Adrenal gland (tissue), 5 donors: ENCODE measurements around the gene FBLN5.

Source experiments
- POLR2A ChIP-seq, 2 donors: fragments of 450-650 bp; IDR thresholded peaks; one replicate each; pipeline ENCODE4 v1.6.1; 2017; ENCODE audit warnings: antibody characterized with exemption in 2 of 2, mild to moderate bottlenecking in 2 of 2, moderate library complexity in 1 of 2
- TF ChIP-seq, protein P1 (sequence below), 6 experiments: fragments of 450-650 bp in 4 of 6; fragments of 200-600 bp in 2 of 6; sonication (generic) in 1 of 6; IDR thresholded peaks; 1 replicate in 5 of 6; 2 replicates in 1 of 6; pipeline versions ENCODE4 v1.5.1 to v1.8.0; 2016 to 2021; ENCODE audit warnings: antibody characterized with exemption in 6 of 6, mild to moderate bottlenecking in 2 of 6, moderate library complexity in 1 of 6
- donor health status: DM: no; HTN: no; CAD: no.

DNA sequence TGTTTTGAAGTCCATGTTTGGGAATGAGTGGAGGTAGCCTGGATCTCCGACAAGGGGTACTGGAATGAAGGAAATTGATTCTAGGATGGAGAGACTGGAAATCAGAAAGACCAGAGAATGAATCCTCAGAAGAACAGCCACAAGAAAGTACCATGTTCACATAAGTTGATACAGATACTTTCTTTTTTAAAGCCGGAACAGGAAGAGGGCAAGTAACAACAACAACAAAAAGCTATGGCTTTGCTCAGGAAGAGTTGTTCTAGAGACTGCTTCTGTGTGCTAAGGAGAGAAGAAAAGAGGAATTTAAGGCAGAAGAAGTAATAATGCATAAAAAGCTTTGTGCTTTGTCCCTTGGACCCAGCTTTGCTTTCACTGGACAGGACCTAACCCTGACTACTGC is 86.4 kb downstream of the FBLN5 start:
- TF ChIP-seq, protein P1, sequence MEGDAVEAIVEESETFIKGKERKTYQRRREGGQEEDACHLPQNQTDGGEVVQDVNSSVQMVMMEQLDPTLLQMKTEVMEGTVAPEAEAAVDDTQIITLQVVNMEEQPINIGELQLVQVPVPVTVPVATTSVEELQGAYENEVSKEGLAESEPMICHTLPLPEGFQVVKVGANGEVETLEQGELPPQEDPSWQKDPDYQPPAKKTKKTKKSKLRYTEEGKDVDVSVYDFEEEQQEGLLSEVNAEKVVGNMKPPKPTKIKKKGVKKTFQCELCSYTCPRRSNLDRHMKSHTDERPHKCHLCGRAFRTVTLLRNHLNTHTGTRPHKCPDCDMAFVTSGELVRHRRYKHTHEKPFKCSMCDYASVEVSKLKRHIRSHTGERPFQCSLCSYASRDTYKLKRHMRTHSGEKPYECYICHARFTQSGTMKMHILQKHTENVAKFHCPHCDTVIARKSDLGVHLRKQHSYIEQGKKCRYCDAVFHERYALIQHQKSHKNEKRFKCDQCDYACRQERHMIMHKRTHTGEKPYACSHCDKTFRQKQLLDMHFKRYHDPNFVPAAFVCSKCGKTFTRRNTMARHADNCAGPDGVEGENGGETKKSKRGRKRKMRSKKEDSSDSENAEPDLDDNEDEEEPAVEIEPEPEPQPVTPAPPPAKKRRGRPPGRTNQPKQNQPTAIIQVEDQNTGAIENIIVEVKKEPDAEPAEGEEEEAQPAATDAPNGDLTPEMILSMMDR (IDR thresholded peaks at IDR 0.05) = no peak
- TF ChIP-seq POLR2A (IDR thresholded peaks at IDR 0.05) = no peak
